ENCODE measurements around the gene AP2A1. TPM values are rescaled to one million over a fixed set of nuclear protein-coding genes. Genes with fewer than 3 reads are reported as not detected.

AP2A1 gene
- total RNA-seq, 6 experiments from 2014 or later = 38.7 to 103 (median 49.8) TPM

DNA sequence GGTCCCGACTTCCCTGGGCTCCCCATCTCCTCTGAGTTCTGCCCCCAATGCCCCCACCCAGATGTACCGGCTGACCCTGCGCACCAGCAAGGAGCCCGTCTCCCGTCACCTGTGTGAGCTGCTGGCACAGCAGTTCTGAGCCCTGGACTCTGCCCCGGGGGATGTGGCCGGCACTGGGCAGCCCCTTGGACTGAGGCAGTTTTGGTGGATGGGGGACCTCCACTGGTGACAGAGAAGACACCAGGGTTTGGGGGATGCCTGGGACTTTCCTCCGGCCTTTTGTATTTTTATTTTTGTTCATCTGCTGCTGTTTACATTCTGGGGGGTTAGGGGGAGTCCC is 39.8 kb downstream of the AP2A1 start:
- H3K27ac ChIP-seq = no peak overlapping the region
- DNase-seq = no peak
- no peaks in the 10 kb centered on the region for H3K9me3 ChIP-seq
- TF ChIP-seq POLR2A (IDR thresholded peaks at IDR 0.05) = no peak
- TF ChIP-seq, protein P1, sequence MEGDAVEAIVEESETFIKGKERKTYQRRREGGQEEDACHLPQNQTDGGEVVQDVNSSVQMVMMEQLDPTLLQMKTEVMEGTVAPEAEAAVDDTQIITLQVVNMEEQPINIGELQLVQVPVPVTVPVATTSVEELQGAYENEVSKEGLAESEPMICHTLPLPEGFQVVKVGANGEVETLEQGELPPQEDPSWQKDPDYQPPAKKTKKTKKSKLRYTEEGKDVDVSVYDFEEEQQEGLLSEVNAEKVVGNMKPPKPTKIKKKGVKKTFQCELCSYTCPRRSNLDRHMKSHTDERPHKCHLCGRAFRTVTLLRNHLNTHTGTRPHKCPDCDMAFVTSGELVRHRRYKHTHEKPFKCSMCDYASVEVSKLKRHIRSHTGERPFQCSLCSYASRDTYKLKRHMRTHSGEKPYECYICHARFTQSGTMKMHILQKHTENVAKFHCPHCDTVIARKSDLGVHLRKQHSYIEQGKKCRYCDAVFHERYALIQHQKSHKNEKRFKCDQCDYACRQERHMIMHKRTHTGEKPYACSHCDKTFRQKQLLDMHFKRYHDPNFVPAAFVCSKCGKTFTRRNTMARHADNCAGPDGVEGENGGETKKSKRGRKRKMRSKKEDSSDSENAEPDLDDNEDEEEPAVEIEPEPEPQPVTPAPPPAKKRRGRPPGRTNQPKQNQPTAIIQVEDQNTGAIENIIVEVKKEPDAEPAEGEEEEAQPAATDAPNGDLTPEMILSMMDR (IDR thresholded peaks at IDR 0.05) = no peak
- H3K4me3 ChIP-seq = no peak overlapping the region
- H3K4me1 ChIP-seq = peaks cover 0 to 14% (median 3%) of the 10 kb centered on the region in 4 donors
- intact Hi-C loops (cut with DNase I) = no loop called here
- WGBS (ENCODE audit: insufficient coverage, low coverage, low lambda C conversion rate, missing lambda C conversion rate) = 32% methylated on average over 7 of the region's 8 CpGs
- H3K36me3 ChIP-seq = peaks cover 0 to 12% (median 9%) of the 10 kb centered on the region in 4 donors
- ATAC-seq = no peak
- H3K27me3 ChIP-seq = no peaks in the 10 kb centered on the region

DNA sequence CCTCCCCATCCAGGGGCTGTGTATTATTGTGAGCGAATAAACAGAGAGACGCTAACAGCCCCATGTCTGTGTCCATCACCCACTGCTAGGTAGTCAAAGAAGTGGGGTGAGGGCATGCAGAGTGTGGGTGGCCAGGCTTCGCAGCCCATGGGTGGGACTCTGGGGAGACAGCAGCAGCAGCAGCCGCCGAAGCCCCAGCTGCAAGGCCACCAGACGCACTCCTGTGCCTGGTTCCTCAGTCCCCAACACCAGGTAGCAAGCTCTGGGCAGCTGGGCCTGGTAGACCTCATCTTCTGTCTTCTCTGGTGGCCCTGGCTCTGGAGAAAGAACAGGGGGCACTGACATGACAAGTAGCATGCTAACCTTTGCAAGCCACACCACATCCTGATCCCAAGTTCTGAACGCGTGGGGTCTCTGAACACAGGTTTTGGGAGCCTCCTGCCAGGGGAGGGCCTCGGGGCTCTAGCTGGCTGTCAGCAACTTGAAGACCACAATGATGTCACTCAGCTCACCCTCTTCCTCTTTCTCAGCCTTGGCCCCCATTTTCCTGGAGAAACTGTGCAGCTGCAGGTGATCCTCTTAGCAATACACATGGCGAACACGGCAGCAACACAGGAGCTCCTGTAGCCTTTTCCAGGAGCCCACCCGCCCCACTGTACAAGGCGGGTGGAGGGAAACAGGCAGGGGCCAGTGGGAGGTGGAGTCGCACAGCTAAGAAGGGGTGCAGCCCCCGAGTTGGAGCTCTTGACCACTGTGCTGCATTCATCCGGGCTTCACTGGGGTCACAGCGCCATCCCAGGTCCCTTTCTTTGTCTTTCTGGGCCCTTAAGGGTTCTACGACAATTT is 40.5 kb downstream of the AP2A1 start:
- Histone ChIP-seq H3K27ac (no peak overlapping the region), H3K27me3 (no peaks in the 10 kb centered on the region), H3K4me3 (no peak overlapping the region), H3K36me3 (peaks cover 0 to 12% (median 9%) of the 10 kb centered on the region in 4 donors), H3K4me1 (peaks cover 0 to 14% (median 3%) of the 10 kb centered on the region in 4 donors), H3K9me3 (no peaks in the 10 kb centered on the region)
- ATAC-seq (no peak), DNase-seq (no peak)
- TF ChIP-seq POLR2A (IDR thresholded peaks at IDR 0.05) = no peak
- TF ChIP-seq, protein P1 (IDR thresholded peaks at IDR 0.05) = no peak
- intact Hi-C loops (cut with DNase I) = no loop called here
- WGBS (ENCODE audit: insufficient coverage, low coverage, low lambda C conversion rate, missing lambda C conversion rate) = 77% methylated on average over 5 of the region's 18 CpGs

DNA sequence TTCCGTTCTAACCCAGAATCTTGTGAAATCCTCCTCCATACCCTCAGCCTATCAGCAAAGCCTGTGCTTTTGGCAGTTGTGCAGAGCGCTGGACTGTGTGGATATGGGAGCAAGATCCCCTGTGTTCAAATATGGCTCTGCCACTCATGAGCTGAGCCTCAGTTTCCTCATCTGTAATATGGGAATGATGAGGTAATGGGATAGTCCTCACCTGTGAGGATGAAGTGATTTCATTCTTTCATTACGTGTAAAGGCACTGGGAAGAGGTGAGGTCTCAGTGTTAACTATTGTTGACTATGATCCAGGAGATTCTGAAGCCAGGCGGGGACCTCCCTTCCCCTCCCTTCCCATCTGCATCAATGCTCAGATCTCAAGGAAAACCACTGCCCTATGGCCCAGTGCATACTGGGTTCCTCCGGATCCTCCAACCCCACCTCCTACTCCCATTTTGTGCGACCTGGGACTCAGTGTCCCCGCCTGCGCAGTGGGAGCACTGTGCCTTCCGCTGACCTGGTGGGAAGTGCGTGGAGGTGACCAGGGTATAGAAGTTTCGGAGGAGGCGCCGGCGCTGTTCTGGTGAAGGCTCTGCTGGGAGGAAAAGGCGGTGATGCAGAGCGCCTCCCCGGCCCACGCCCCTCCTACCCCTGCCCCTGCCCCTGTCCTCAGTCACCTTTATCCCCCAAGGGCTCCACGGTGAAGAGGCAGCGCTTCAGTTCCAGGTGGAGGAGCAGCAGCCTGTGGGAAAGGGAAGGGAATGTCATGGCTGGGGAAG is 41.3 kb downstream of the AP2A1 start:
- Histone ChIP-seq H3K4me1 (peaks cover 0 to 14% (median 3%) of the 10 kb centered on the region in 4 donors), H3K27ac (no peak overlapping the region), H3K9me3 (no peaks in the 10 kb centered on the region), H3K4me3 (peak overlapping the region in 1 of 3 donors; percentile 74), H3K36me3 (peaks cover 0 to 11% (median 8%) of the 10 kb centered on the region in 4 donors), H3K27me3 (no peaks in the 10 kb centered on the region)
- DNase-seq (peak in 1 of 3 donors; percentile 60), ATAC-seq (no peak)
- no peak for TF ChIP-seq POLR2A (IDR thresholded peaks at IDR 0.05)
- TF ChIP-seq, protein P1 (IDR thresholded peaks at IDR 0.05) = no peak
- intact Hi-C loops (cut with DNase I) = no loop called here
- WGBS (ENCODE audit: insufficient coverage, low coverage, low lambda C conversion rate, missing lambda C conversion rate) = 89% methylated on average over 10 of the region's 20 CpGs

DNA sequence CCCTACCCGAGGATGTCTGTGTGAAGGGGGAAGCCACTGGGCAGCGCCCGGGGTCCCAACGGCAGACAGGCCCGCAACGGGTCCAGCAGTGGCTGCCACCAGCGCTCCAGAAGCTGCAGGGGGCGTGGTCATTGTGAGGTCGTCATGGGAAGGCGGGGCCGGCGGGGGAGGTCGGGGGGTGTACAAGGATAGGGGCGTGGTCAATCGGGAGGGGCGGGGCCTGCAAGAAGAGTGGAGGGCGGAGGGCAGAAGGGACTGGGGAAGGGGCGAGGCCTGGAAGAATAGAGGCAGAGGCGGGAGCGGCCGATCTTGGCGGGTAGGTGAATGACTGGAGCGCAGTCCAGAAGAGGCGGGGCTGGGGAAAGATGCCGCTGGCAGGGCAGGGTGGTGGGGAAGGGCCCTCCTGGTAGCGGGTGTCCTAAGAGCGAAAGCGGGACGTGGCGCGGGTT is 41.9 kb downstream of the AP2A1 start:
- intact Hi-C loops (cut with DNase I) = no loop called here
- peak; percentile 79 to 86 (median 82) for ATAC-seq
- DNase-seq = peak; percentile 95 to 98 (median 97)
- TF ChIP-seq, protein P1 (IDR thresholded peaks at IDR 0.05) = no peak
- Histone ChIP-seq H3K4me3 (peak overlapping the region; percentile 61 to 79 (median 74)), H3K4me1 (peaks cover 0 to 15% (median 3%) of the 10 kb centered on the region in 4 donors), H3K27me3 (no peaks in the 10 kb centered on the region), H3K9me3 (no peaks in the 10 kb centered on the region), H3K36me3 (peaks cover 0 to 4% (median 3%) of the 10 kb centered on the region in 4 donors), H3K27ac (peak overlapping the region; percentile 57 to 79 (median 65))
- WGBS (ENCODE audit: insufficient coverage, low coverage, low lambda C conversion rate, missing lambda C conversion rate) = 4% methylated on average over 26 of the region's 31 CpGs

All from right lobe of liver (tissue), 6 donors.